Measurements from ENCODE around the gene LGI4. TPM values are rescaled to one million over a fixed set of nuclear protein-coding genes. Genes with fewer than 3 reads are reported as not detected.

Gene LGI4
- 0.07 and 0.16 TPM in 2 replicates for total RNA-seq

DNA sequence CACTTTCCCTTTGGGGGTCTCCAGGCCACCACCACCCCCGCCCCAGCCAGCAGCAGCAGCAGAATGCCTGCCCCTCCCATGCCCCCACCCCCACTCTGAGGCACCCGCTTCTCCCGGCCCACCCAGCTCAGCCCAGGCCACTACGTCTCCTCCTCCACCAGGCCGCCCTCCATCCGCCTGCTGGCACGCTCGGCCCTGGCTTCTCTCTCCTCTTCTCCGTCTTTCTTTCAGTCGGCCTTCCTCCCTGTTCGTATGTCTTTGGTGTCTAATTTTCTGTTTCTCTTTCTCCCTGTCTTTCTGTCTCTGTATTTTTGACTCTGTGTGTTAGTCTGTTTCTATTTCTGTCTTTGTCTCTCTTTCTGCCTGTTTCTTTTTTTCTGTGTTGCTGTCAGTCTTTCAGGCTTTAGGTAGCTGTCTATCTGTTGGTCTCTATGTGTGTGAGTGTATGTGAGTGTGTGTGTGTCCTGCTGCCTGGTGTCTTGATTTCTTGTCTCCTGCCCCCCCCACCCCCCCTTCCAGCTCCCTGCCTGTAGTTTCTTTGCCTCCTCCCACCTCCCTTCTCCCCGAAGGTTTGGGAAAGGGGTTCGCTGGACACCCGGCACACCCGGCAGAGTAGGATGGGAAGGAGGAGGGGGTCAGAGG, at the start of gene LGI4:
Gene LGI4 (minus strand): TSS at position 459 of the 642 bp plus-strand sequence. CDS start 379 bp downstream, at position 80.
- H3K4me1 Mint-ChIP-seq: peaks cover 7% of the 10 kb centered on the region
- no peak within 1 kb of the TSS for H3K4me3 Mint-ChIP-seq
- DNase-seq: no peak
- intact Hi-C loops (cut with micrococcal nuclease): loop anchor here (1.0 kb wide), 2 partner anchors 20 to 67 kb away; no protein-coding TSS in a partner anchor
- peaks cover 10% of the 10 kb centered on the region for H3K27me3 Mint-ChIP-seq
- H3K36me3 Mint-ChIP-seq (ENCODE audit: low read depth): no peaks in the 10 kb centered on the region
- peaks cover 9% of the 10 kb centered on the region for H3K9me3 Mint-ChIP-seq
- no peak within 1 kb of the TSS for H3K27ac Mint-ChIP-seq

DNA sequence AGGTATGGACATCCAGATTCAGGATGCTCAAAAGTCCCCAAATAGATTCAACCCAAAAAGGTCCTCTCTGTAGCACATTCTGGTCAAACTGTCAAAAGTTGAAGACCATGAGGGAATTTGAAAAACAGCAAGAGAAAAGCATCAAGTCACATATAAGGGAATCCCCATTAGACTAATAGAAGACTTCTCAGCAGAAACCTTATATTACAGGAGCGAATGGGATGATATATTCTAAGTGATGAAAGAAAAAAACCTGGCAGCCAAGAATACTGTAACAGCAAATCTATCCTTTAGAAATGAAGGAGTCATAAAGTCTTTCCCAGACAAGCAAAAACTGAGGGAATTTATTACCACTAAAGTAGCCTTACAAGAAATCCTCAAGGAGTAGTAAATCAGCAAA, 49.4 kb upstream of the LGI4 start:
- DNase-seq: no peak
- peaks cover 4% of the 10 kb centered on the region for H3K27me3 Mint-ChIP-seq
- H3K4me3 Mint-ChIP-seq: no peak overlapping the region
- peaks cover 7% of the 10 kb centered on the region for H3K9me3 Mint-ChIP-seq
- no peak overlapping the region for H3K27ac Mint-ChIP-seq
- peaks cover 4% of the 10 kb centered on the region for H3K4me1 Mint-ChIP-seq
- intact Hi-C loops (cut with micrococcal nuclease): no loop called here
- H3K36me3 Mint-ChIP-seq (ENCODE audit: low read depth): no peaks in the 10 kb centered on the region

DNA sequence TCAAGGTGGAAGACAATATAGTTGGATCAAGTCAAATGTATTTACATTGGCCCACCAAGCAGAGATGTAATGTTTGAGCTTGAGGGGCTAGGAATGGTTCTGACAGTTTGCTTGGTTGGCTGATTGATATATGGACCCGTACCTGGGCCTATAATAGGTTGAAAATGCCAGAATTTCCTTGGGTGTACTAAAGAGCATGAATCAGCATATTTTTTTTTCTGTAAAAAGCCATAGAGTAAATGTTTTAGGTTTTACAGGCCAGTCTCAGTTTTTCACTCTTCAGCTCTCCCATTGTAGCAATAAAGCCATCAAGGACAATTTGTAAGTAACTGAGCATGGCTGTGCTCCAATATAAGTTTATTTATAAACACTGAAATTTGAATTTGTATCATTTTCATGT, 46.5 kb upstream of the LGI4 start:
- intact Hi-C loops (cut with micrococcal nuclease): no loop called here

DNA sequence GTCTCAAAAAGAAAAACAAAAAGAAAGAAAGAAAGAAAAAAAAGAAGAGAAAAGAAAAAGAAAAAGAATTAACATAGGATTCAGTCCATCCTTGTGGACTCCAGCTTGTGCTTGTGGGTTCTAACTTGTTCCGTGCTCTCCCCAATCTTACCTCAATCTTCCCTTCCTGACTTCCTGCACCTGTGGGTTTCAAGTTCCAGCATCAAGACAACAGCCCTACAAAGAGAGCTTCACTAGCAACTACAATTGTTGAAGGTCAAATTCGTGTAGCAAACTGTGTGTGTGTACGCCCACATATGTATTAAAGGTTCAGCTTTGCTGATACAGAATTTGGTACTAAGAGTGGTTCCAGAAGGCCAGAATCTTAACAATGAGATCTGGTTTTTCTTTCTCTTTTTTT, 45.0 kb upstream of the LGI4 start:
- intact Hi-C loops (cut with micrococcal nuclease): no loop called here
- Mint-ChIP-seq H3K27me3 (no peaks in the 10 kb centered on the region), H3K9me3 (peaks cover 7% of the 10 kb centered on the region), H3K4me3 (peak overlapping the region; percentile 2), H3K27ac (peak overlapping the region; percentile 3), H3K4me1 (peaks cover 9% of the 10 kb centered on the region), H3K36me3 (ENCODE audit: low read depth) (peaks cover 4% of the 10 kb centered on the region)
- no peak for DNase-seq

More for the DNA sequence above, 46.5 kb upstream of the LGI4 start:
- no peaks in the 10 kb centered on the region for H3K27me3 Mint-ChIP-seq
- peaks cover 9% of the 10 kb centered on the region for H3K4me1 Mint-ChIP-seq
- peaks cover 4% of the 10 kb centered on the region for H3K36me3 Mint-ChIP-seq (ENCODE audit: low read depth)
- no peak overlapping the region for H3K27ac Mint-ChIP-seq
- no peak for DNase-seq
- H3K9me3 Mint-ChIP-seq: peaks cover 7% of the 10 kb centered on the region
- H3K4me3 Mint-ChIP-seq: no peak overlapping the region

DNA sequence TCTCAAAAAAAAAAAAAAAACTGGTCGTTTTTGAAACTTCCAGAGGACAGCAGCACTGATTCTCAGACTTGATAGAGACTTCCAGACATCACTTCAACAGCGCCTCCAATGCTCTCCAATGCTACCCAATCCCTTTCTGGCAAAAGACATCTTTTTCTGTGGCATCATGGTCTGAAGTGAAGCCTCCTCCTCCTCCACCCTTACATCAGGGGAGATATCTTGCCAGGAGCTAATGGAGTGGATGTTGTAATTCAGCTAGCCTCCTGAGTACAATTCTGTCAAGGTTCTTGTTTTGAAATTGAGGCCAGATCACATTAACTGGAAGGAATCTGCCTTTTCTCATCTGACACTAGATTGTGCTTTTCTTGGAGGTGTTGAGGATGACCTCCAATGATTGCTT, 43.8 kb upstream of the LGI4 start:
- H3K27me3 Mint-ChIP-seq: no peaks in the 10 kb centered on the region
- H3K4me1 Mint-ChIP-seq: peaks cover 9% of the 10 kb centered on the region
- no peak overlapping the region for H3K27ac Mint-ChIP-seq
- no peak overlapping the region for H3K4me3 Mint-ChIP-seq
- intact Hi-C loops (cut with micrococcal nuclease): no loop called here
- no peaks in the 10 kb centered on the region for H3K9me3 Mint-ChIP-seq
- no peak for DNase-seq
- peaks cover 6% of the 10 kb centered on the region for H3K36me3 Mint-ChIP-seq (ENCODE audit: low read depth)

DNA sequence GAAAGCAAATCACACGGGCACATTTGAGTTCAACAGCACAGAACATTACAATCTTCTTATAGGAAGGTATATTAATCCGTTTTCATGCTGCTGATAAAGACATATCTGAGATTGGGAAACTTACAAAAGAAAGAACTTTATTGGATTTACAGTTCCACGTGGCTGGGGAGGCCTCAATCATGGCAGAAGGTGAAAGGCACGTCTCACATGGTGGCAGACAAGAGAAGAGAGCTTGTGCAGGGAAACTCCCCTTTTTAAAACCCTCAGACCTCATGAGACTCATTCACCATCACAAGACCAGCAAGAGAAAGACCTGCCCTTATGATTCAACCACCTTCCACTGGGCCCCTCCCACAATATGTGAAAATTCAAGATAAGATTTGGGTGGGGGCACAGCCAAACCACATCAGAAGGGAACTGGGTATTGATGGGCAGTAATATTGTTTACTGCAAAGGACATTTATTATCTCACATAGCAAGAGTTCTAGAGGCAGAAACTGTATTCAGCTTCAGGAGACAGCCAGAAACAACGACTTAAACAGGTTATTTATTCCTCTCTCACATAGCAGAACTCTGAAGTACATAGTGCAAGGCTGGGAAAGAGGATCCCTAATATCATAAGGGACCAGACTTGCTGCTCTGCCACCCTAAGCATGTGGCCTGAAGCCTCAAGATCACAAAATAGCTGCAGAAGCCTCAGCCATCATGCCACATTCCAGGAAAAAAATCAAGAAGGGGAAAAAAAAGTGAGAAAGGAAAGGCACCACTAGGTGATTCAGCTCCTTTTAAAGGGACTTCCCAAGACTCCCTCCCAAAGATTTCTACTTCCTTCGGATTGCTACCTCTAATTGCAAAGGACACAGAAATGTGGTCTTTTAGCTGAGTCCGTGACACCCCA, 42.8 kb upstream of the LGI4 start:
- intact Hi-C loops (cut with micrococcal nuclease): no loop called here
- Mint-ChIP-seq H3K27ac (no peak overlapping the region), H3K36me3 (ENCODE audit: low read depth) (peaks cover 15% of the 10 kb centered on the region), H3K9me3 (no peaks in the 10 kb centered on the region), H3K27me3 (no peaks in the 10 kb centered on the region), H3K4me3 (no peak overlapping the region), H3K4me1 (peaks cover 9% of the 10 kb centered on the region)
- DNase-seq: no peak

DNA sequence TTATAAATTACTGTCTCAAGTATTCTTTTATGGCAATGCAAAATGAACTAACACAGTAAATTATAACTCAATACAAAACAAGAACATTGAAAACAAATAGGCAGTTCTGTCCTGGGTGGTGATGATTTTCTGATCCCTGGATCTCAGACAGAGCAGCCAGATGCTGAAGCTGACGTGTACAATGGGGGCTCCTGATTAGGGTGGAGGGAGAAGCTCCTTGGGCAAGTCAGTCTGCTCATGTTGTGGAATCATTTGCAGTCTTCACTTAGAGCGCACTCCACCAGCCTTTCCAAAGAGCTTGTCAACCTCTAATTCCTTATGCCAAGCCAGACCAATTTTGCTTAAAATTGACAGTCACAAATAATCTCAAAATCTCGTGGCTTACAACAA, 41.3 kb upstream of the LGI4 start:
- DNase-seq: no peak
- intact Hi-C loops (cut with micrococcal nuclease): no loop called here
- Mint-ChIP-seq H3K4me3 (no peak overlapping the region), H3K36me3 (ENCODE audit: low read depth) (peaks cover 27% of the 10 kb centered on the region), H3K9me3 (no peaks in the 10 kb centered on the region), H3K27me3 (no peaks in the 10 kb centered on the region), H3K27ac (no peak overlapping the region), H3K4me1 (peaks cover 16% of the 10 kb centered on the region)

DNA sequence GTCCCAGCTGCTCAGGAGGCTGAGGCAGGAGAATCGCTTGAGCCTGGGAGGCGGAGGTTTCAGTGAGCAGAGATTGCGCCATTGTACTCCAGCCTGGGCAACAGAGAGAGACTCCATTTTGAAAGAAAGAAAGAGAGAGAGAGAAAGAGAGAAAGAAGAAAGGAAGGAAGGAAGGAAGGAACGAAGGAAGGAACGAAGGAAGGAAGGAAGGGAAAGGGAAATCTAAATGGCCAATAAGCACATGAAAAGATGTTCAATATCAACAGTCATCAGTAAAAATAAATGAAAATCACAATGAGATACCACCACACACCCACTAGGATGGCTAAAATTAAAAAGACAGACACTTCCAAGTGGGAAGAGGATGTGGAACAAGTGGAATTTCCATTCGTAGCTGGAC, 39.4 kb upstream of the LGI4 start:
- no peak for DNase-seq
- intact Hi-C loops (cut with micrococcal nuclease): no loop called here
- no peaks in the 10 kb centered on the region for H3K27me3 Mint-ChIP-seq
- H3K4me1 Mint-ChIP-seq: peaks cover 18% of the 10 kb centered on the region
- H3K9me3 Mint-ChIP-seq: no peaks in the 10 kb centered on the region
- no peak overlapping the region for H3K4me3 Mint-ChIP-seq
- peaks cover 43% of the 10 kb centered on the region for H3K36me3 Mint-ChIP-seq (ENCODE audit: low read depth)
- no peak overlapping the region for H3K27ac Mint-ChIP-seq

DNA sequence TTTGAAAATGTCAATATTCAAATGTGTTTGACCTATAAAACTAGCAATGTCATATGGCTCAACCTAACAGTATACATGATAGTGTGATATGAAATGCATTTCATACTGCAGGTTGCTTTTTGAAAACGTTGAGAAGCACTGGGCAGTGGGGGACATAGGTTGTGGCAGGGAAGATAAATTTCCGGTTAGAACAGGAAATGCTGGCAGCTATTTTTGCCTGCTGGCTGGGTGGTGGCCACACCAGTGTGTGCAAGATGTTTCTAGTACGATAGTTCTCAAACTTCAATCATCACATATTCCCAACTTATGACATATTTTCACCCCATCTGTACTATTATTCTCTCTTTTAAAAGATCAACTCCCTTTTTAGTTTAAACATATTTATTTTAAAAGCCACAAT, 36.9 kb upstream of the LGI4 start:
- Mint-ChIP-seq H3K27ac (peak overlapping the region; percentile 65), H3K36me3 (ENCODE audit: low read depth) (peaks cover 58% of the 10 kb centered on the region), H3K4me1 (peaks cover 28% of the 10 kb centered on the region), H3K4me3 (no peak overlapping the region), H3K27me3 (no peaks in the 10 kb centered on the region), H3K9me3 (no peaks in the 10 kb centered on the region)
- intact Hi-C loops (cut with micrococcal nuclease): no loop called here
- DNase-seq: no peak

DNA sequence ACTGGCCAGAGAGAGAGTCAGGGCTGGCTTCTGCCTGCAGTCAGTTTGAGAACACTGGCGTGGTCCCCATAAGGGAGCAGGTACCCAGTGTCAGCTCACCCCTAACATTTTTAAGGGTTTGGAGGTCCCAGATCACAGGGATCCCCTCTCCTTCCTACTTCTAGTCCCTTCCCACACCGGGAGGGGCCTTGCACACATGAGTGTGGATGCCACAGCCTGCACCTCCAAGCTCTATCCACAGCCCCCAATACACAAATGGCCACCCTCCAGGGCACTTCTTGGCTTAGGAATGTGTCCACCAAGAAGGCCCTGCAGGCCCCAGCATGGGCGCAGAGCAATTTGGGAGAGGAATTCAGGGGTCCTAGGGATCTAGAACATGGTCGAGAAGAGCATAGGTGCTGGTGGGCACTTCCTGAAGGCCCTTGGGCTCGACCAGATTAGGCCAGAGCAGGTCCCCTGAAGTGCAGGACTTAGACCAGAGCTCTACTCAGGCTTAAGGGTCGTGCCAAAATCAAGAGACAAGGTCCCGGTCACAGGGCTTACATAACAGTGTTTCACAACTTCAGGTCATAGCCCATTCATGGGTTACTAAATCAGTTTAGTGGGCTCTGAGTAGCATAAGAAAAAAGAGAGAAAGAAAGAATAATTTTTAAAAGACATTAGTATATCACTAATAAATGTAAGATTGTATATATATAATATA, 35.7 kb upstream of the LGI4 start:
- H3K36me3 Mint-ChIP-seq (ENCODE audit: low read depth): peaks cover 70% of the 10 kb centered on the region
- intact Hi-C loops (cut with micrococcal nuclease): no loop called here
- DNase-seq: no peak
- peak overlapping the region; percentile 60 for H3K27ac Mint-ChIP-seq
- H3K4me1 Mint-ChIP-seq: peaks cover 34% of the 10 kb centered on the region
- no peaks in the 10 kb centered on the region for H3K27me3 Mint-ChIP-seq
- no peak overlapping the region for H3K4me3 Mint-ChIP-seq
- peaks cover 7% of the 10 kb centered on the region for H3K9me3 Mint-ChIP-seq

DNA sequence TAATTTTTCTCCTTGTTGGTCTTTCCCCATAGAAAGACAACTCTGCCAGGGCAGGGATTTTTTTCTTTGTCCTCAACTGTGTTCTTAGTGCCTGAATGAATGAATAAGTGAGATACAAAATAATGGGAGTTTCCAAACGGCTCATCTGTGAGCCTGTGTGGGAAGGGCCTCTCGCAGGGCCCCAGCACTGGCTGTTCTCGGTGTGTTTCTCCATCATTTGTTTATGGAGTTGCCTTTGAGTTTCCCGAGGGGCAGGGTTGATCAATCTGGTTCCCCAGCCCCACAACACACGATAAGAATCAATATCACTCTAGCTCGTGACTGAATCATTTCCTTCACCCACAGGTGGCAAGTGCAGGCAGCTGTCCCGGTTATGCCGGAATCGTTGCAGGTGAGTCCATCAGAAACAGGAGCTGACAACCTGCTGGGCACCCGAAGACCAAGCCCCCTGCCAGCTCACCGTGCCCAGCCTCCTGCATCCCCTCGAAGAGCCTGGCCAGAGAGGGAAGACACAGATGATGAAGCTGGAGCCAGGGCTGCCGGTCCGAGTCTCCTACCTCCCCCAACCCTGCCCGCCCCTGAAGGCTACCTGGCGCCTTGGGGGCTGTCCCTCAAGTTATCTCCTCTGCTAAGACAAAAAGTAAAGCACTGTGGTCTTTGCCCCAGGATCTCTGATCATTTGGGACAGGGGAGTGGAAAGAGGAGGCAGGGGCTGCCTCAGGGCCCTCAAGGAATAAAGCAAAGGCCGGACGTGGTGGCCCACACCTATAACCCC, 34.5 kb upstream of the LGI4 start:
- Mint-ChIP-seq H3K9me3 (peaks cover 12% of the 10 kb centered on the region), H3K27ac (peak overlapping the region; percentile 81), H3K27me3 (no peaks in the 10 kb centered on the region), H3K4me3 (no peak overlapping the region), H3K36me3 (ENCODE audit: low read depth) (peaks cover 81% of the 10 kb centered on the region), H3K4me1 (peaks cover 34% of the 10 kb centered on the region)
- intact Hi-C loops (cut with micrococcal nuclease): no loop called here
- DNase-seq: no peak

DNA sequence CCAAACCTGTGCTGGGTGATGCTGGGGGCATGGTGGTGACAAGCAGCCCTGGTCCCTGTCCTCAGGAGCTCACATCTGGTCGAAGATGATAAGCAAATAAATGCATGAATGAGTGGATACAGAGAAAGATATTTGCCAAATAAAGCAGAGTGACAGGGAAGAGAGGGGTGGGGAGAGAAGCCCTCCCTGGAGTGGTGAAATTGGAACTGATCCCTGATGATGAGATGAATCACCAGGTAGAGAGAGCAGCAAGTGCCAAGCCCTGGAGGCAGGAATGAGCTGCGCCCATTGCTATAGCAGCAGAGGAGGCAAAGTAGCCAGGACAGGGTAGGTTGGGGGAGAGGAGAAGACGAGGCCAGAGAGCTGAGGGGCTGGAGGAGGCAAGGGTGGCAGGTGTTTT, 33.3 kb upstream of the LGI4 start:
- peaks cover 88% of the 10 kb centered on the region for H3K36me3 Mint-ChIP-seq (ENCODE audit: low read depth)
- peaks cover 19% of the 10 kb centered on the region for H3K9me3 Mint-ChIP-seq
- peak overlapping the region; percentile 40 for H3K27ac Mint-ChIP-seq
- intact Hi-C loops (cut with micrococcal nuclease): no loop called here
- DNase-seq: no peak
- peaks cover 34% of the 10 kb centered on the region for H3K4me1 Mint-ChIP-seq
- no peaks in the 10 kb centered on the region for H3K27me3 Mint-ChIP-seq
- H3K4me3 Mint-ChIP-seq: no peak overlapping the region

DNA sequence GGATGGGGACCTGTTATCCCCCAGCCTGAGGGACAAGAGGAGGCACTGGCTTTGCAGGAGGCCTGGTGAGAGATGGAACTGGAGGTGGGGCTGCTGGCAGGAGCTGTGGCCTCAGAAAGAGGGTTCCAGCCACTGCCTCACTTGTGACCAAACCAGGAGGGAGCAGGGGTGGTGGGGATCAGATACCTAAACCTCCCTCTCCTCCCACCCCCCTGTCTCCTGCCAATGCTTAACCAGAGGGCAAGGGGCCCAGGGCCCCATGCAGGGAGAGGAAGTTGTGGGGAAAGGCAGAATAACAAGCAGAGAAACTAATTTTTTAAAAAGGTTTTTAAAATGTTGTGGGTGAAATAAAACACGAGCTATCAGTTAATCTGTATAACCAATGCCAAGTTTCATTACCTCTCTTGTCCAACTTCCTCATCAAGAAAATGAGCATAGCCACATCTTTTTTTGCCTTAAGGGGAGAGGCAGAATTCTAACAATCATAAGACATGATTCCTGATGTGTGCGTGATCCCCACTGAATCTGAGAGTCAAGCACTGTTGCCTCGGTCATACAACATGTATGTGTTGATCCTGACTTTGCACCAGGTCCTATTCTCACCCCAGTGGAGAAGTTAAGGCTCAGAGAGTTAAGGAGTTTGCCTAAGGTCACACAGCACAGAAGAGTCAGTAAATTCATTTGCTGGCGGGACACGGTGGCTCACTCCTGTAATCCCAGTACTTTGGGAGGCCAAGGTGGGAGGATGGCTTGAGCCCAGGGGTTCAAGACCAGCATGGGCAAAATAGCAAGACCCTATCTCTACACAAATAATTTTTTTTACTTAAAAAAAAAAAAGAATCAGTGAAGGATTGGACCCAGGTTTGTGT, 32.6 kb upstream of the LGI4 start:
- H3K4me1 Mint-ChIP-seq: peaks cover 34% of the 10 kb centered on the region
- H3K9me3 Mint-ChIP-seq: peaks cover 22% of the 10 kb centered on the region
- H3K36me3 Mint-ChIP-seq (ENCODE audit: low read depth): peaks cover 88% of the 10 kb centered on the region
- peak overlapping the region; percentile 32 for H3K4me3 Mint-ChIP-seq
- H3K27ac Mint-ChIP-seq: peak overlapping the region; percentile 84
- DNase-seq: no peak
- H3K27me3 Mint-ChIP-seq: no peaks in the 10 kb centered on the region
- intact Hi-C loops (cut with micrococcal nuclease): no loop called here

All from activated CD4-positive, alpha-beta T cell treated with anti-CD3 and anti-CD28 coated beads, Interleukin-2, amount 10 ng/mL, durations not matched to agents 24 days and 14 days (primary cell).